HG03280 (cell line): ENCODE results near the gene DSG4.
"Not testable (repeated sequence)": the region's sequence is repeated elsewhere in the genome, so short reads cannot be mapped to it uniquely, and the experiment has no call there.

Experiments used
- ATAC-seq: cut with Tn5 transposase; IDR thresholded peaks from one replicate; pipeline ENCODE4 v1.9.1; 2021; ENCODE audit warnings: mild to moderate bottlenecking, moderate library complexity; ENCODE audit not compliant: unreplicated experiment

The DSG4 gene, protein sequence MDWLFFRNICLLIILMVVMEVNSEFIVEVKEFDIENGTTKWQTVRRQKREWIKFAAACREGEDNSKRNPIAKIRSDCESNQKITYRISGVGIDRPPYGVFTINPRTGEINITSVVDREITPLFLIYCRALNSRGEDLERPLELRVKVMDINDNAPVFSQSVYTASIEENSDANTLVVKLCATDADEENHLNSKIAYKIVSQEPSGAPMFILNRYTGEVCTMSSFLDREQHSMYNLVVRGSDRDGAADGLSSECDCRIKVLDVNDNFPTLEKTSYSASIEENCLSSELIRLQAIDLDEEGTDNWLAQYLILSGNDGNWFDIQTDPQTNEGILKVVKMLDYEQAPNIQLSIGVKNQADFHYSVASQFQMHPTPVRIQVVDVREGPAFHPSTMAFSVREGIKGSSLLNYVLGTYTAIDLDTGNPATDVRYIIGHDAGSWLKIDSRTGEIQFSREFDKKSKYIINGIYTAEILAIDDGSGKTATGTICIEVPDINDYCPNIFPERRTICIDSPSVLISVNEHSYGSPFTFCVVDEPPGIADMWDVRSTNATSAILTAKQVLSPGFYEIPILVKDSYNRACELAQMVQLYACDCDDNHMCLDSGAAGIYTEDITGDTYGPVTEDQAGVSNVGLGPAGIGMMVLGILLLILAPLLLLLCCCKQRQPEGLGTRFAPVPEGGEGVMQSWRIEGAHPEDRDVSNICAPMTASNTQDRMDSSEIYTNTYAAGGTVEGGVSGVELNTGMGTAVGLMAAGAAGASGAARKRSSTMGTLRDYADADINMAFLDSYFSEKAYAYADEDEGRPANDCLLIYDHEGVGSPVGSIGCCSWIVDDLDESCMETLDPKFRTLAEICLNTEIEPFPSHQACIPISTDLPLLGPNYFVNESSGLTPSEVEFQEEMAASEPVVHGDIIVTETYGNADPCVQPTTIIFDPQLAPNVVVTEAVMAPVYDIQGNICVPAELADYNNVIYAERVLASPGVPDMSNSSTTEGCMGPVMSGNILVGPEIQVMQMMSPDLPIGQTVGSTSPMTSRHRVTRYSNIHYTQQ

DNA sequence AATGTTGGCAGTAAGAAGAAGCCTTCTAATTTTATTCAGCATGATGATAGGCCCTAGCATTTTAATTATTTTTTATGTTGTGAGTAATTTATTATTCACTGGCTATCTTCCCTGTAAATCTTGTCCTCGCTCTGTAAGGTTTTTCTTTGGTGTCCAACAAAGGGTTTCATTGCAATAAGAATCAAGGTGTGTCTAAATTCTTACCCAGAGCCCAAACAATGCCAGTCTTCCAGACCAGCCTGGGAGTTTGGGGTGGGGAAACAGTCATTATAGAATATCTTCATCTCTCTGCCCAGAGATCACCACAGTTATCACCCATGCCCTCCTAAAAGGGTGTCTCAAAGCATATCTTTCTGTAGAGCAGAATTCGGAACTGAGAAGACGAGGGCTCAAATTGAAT is at the start of gene DSG4:
TSS of gene DSG4 (plus strand) at position 301 of the 400 bp plus-strand sequence. CDS start 135 bp downstream, outside the sequence.
- no peak for ATAC-seq

DNA sequence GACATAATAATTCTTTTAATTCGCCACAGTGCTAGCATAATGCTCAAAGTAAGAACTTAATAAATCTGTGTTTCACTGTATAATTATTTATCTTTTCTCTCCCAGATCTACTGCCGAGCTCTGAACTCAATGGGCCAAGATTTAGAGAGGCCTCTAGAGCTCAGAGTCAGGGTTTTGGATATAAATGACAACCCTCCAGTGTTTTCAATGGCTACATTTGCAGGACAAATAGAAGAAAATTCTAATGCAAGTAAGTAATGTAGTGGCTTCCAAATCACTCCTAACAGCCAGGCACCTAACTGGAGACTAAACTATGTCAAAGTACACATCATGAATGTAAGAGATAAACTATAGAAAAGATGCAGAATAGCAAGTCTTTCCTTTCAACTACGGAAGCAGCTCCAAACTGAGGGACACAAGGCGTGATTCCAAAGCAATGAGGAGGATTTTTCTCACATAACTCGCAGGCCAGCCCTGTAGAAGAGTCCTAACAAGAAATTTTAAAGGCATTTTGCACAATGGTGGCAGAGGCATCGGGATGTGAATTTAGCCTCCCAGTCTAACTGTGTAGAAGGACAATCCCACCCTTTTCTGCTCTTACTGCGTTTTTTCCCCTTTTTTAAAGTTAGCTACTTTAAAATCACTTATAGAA is 46.7 kb upstream of the DSG4 start:
- no peak for ATAC-seq

GRCh38 chr18:31343454-31343853 is 33.1 kb upstream of the DSG4 start:
- no peak for ATAC-seq

- ATAC-seq, result not testable (repeated sequence)
Observed at GRCh38 chr18:31353336-31353735, 23.2 kb upstream of the DSG4 start.

GRCh38 chr18:31354990-31355389 is 21.6 kb upstream of the DSG4 start:
- no peak for ATAC-seq

GRCh38 chr18:31356025-31356424 is 20.6 kb upstream of the DSG4 start:
- no peak for ATAC-seq

DNA sequence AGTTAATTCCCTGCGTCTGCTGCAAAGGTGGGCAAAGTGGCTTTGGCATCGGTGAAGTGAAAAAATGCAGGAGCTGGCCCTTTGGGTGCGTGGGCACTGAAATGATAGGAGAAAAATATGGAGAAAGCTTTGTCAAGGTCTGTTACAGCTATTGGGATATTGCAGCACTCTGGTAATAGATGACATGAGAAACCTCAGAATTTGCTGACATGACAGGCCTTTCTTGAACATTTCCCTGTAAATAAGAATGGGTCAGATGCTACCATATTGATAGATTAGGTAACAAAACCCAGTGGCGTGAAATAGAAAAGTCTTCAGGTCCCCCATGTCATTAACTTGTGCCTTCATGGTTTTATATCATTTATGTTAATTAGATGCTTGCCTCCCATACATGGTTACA is 12.4 kb upstream of the DSG4 start:
- no peak for ATAC-seq

DNA sequence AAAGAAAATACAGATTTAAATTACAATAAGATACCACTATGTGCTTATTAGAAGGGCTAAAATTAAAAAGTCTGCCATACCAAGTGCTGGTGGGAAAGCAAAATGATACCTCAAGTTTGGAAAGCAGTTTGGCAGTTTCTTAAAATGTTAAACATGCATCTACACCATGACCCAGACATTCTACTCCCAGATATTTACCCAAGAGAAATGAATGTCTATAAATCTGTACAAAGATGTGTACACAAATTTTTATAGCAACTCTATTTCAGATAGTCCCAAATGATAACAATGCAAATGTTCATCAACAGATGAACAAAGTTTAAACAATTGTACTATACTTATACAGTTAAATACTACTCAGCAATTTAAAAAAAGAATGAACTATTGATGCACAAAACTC is 7.1 kb upstream of the DSG4 start:
- no peak for ATAC-seq

DNA sequence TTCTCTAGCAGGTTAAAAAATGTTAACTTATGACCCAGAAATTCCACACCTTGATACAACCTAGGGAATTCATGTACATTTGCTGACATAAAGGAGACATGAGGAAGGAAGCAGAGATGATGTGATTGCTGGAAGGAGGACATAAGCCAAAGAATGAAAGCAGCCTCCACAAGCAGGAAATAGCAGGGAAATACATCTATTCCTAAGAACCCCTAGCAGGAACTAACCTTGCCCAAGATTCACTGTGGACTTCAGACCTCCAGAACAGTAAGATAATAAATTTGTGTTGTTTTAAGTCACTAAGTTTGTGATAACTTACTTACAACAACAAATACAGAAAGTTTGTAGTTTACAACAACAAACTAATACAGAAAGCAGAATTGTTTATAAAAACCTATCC is 4.6 kb upstream of the DSG4 start:
- ATAC-seq, result no peak

GRCh38 chr18:31373641-31374040 is 2.9 kb upstream of the DSG4 start:
- no peak for ATAC-seq

DNA sequence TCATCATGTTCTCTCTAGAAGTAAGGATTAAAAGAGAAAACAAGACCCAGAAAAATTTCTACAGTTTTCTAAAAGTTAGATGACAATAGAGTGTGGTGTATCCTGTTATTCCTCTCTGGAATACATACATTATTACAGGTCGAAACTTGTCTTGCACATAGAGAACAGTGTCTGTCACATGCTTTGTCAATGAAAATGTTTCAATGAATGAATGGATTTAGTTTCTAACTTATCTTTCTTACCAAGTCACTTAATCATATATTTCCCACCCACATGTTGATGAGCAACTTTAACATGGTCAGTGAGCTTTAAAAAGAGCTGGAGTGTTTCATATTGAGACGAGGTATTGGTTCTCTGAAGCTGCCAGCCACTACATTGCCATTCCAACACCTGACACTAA is 4.3 kb downstream of the DSG4 start:
- no peak for ATAC-seq

DNA sequence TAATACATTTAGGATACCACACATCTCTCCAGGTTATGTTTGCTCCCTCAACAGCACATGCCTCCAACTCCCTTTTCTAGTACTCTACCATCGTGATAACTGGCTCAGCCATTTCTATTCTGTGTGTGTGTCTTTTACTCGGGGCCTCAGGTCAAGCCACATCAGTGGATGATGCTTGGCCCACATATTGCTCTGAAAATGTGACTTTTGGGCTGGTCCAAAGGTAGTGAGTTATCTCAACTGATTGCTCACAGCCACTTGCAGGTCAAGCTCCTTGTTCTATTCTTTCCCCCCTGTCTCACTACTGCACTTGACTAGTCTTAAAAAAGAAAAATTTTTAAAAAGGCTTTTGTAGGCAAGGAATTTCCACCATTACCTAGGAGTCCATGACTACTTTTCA is 5.5 kb downstream of the DSG4 start:
- no peak for ATAC-seq

- no peak for ATAC-seq
Observed at GRCh38 chr18:31386741-31387140, 10.2 kb downstream of the DSG4 start.

- ATAC-seq, result no peak
Observed at GRCh38 chr18:31393286-31393685, 16.7 kb downstream of the DSG4 start.

- no peak for ATAC-seq
Observed at GRCh38 chr18:31396796-31397612, 20.4 kb downstream of the DSG4 start.

GRCh38 chr18:31398191-31398590 is 21.6 kb downstream of the DSG4 start:
- no peak for ATAC-seq

- ATAC-seq, result no peak
Observed at GRCh38 chr18:31399306-31400032, 22.9 kb downstream of the DSG4 start.

- no peak for ATAC-seq
Observed at GRCh38 chr18:31401156-31402025, 24.8 kb downstream of the DSG4 start.

DNA sequence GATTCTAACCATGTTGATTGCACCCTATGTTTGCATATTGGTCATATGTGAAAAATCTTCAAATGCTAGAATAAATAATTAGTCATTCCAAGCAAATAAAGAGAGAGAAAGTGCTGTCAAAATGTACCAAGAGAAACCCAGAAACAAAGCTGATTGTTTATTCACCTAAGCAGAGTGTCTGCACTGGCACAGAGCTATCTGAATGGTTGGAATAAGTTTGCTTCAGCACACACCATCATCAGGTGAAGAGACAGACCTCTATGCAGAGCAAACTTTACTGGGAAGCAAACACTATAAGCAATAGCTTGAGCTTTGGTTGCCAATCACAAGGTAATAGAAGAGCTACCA is 25.4 kb downstream of the DSG4 start:
- no peak for ATAC-seq
